ENCODE results near the gene SCLY.

DNA sequence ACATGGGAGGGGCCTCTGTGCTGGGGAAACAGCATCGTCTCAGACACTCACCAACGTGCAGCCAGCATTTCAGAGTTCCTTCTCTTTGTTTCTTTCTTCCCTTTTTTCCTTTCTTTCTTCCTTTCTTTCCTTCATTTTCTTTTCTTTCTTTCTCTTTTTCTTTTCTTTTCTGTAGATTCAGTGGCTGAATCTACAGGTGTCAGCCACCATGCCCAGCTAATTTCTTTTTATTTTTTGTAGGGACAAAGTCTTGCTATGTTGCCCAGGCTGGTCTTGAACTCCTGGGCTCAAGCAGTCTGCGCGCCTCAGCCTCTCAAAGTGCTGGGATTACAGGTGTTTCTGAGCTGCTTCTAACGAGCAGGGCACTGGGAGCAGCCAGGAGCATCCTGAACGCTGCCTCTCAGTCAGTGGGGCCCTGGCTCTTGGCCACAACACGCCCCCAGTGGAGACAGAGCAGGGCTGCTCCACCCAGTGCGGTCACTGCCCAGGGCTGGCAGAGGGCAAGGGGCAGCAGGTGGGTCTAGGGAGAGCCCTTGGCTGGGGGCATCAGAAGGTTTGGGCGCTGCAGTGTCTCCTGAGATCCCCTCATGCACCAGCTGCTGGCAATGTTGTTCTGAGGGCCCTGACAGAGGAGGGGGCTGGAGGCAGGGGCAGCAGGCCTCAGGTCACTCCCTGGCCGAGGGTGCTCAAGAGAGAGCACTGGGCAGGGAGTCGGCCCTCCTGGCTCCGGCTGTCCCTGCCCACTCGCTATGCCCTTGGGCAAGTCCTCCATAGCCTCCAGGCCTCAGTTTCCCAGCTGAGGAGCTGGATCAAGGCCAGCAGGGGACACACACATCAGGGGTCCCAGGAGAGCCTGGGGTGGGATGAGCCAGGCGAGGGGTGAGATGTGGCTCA lies 72.9 kb downstream of the SCLY start:
- TF ChIP-seq, protein P1, sequence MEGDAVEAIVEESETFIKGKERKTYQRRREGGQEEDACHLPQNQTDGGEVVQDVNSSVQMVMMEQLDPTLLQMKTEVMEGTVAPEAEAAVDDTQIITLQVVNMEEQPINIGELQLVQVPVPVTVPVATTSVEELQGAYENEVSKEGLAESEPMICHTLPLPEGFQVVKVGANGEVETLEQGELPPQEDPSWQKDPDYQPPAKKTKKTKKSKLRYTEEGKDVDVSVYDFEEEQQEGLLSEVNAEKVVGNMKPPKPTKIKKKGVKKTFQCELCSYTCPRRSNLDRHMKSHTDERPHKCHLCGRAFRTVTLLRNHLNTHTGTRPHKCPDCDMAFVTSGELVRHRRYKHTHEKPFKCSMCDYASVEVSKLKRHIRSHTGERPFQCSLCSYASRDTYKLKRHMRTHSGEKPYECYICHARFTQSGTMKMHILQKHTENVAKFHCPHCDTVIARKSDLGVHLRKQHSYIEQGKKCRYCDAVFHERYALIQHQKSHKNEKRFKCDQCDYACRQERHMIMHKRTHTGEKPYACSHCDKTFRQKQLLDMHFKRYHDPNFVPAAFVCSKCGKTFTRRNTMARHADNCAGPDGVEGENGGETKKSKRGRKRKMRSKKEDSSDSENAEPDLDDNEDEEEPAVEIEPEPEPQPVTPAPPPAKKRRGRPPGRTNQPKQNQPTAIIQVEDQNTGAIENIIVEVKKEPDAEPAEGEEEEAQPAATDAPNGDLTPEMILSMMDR (conservative IDR thresholded peaks at IDR 0.05; ENCODE audit: low read length) = no peak
- TF ChIP-seq EZH2phosphoT487 (IDR thresholded peaks at IDR 0.05; ENCODE audit: borderline replicate concordance) = no peak
